Endodermal cell (in vitro differentiated cells): ENCODE measurements around the gene FPGT. TPM values are rescaled to one million over a fixed set of nuclear protein-coding genes. Genes with fewer than 3 reads are reported as not detected.

Experiments
- DNase-seq: peaks from one replicate; pipeline ENCODE4 v3.0.0-alpha.2; 2017
- H3K27ac ChIP-seq: 2 replicates; pipeline ENCODE4 v1.5.1; 2013; ENCODE audit warnings: mild to moderate bottlenecking, low read depth, low read length, moderate library complexity
- H3K27me3 ChIP-seq: 2 replicates; pipeline ENCODE4 v1.6.1; 2013; ENCODE audit warnings: mild to moderate bottlenecking, low read length, moderate library complexity; ENCODE audit not compliant: insufficient read depth, control insufficient read depth, poor library complexity, severe bottlenecking
- H3K36me3 ChIP-seq: 2 replicates; pipeline ENCODE4 v1.7.0; 2013; ENCODE audit warnings: mild to moderate bottlenecking, low read length, moderate library complexity; ENCODE audit not compliant: control insufficient read depth, insufficient read depth
- H3K4me1 ChIP-seq: one replicate; pipeline ENCODE4 v1.7.0; 2013; ENCODE audit warnings: low read length; ENCODE audit not compliant: control insufficient read depth, insufficient read depth
- H3K4me3 ChIP-seq: 2 replicates; pipeline ENCODE4 v1.5.1; 2013; ENCODE audit warnings: mild to moderate bottlenecking, low read length, moderate library complexity
- H3K9ac ChIP-seq: 2 replicates; pipeline ENCODE4 v1.6.1; 2013; ENCODE audit warnings: mild to moderate bottlenecking, low read length, moderate library complexity; ENCODE audit not compliant: poor library complexity, severe bottlenecking; ENCODE audit errors: extremely low read depth
- H3K9me3 ChIP-seq: 2 replicates; pipeline ENCODE4 v1.6.1; 2013; ENCODE audit warnings: mild to moderate bottlenecking, low read length, moderate library complexity; ENCODE audit not compliant: control insufficient read depth
- H3K27ac Mint-ChIP-seq: 2 replicates; pipeline ENCODE4 v1.8.0; 2020; ENCODE audit warnings: mixed read lengths
- H3K27me3 Mint-ChIP-seq: 2 replicates; pipeline ENCODE4 v1.8.0; 2021; ENCODE audit warnings: mild to moderate bottlenecking, mixed read lengths; ENCODE audit not compliant: insufficient read depth
- H3K36me3 Mint-ChIP-seq: 2 replicates; pipeline ENCODE4 v1.8.0; 2020; ENCODE audit warnings: low read depth, mixed read lengths
- H3K4me1 Mint-ChIP-seq: 2 replicates; pipeline ENCODE4 v1.8.0; 2020; ENCODE audit warnings: mixed read lengths
- H3K4me3 Mint-ChIP-seq: 2 replicates; pipeline ENCODE4 v1.8.0; 2020; ENCODE audit warnings: mild to moderate bottlenecking, moderate library complexity, mixed read lengths
- H3K9me3 Mint-ChIP-seq: 2 replicates; pipeline ENCODE4 v1.8.0; 2020; ENCODE audit warnings: mild to moderate bottlenecking, mixed read lengths
- CTCF ChIP-seq: fragments of 200-600 bp; sonication (generic); conservative IDR thresholded peaks from 2 replicates; pipeline ENCODE4 v1.5.0; 2021; ENCODE audit warnings: antibody characterized with exemption, mild to moderate bottlenecking
- WGBS, 2 experiments: methylation state at CpG; one replicate each; pipeline versions ENCODE4 v1.1.5 to v1.1.7; 2013; ENCODE audit warnings: missing lambda C conversion rate in 2 of 2, mixed read lengths in 1 of 2; ENCODE audit not compliant: insufficient coverage in 1 of 2, insufficient read length in 1 of 2; 5-methylcytosine and 5-hydroxymethylcytosine counted together
- total RNA-seq, 2 donors: library from RNA; stranded (reverse); fragmentation: NEBNext Ultra II Directional in 1 of 2; extraction: Animal tissue kit (Norgen Biotek cat#: 25700) in 1 of 2; gene quantifications; 2 replicates in 1 of 2; 3 replicates in 1 of 2; pipeline ENCODE4 v1.2.1, GENCODE V29; 2021

The FPGT gene
- total RNA-seq, 2 donors from 2014 or later: 12.4 to 15.9 TPM

GRCh38 chr1:74195339-74195738, 2.7 kb upstream of the FPGT start:
- no peaks in the 10 kb centered on the region for H3K36me3 ChIP-seq
- H3K27ac ChIP-seq: no peak overlapping the region
- no peak overlapping the region for H3K4me3 Mint-ChIP-seq
- no peak overlapping the region for H3K4me3 ChIP-seq
- peaks cover 2% of the 10 kb centered on the region for H3K36me3 Mint-ChIP-seq
- H3K4me1 Mint-ChIP-seq: no peaks in the 10 kb centered on the region
- H3K9me3 ChIP-seq: peaks cover 5% of the 10 kb centered on the region
- no peak overlapping the region for H3K9ac ChIP-seq
- H3K27me3 ChIP-seq: no peaks in the 10 kb centered on the region
- no peaks in the 10 kb centered on the region for H3K27me3 Mint-ChIP-seq
- TF ChIP-seq CTCF: no peak
- H3K9me3 Mint-ChIP-seq: no peaks in the 10 kb centered on the region
- H3K4me1 ChIP-seq: no peaks in the 10 kb centered on the region
- no peak overlapping the region for H3K27ac Mint-ChIP-seq
- DNase-seq: no peak

- Mint-ChIP-seq H3K4me3 (peak overlapping the region; percentile 77), H3K36me3 (peaks cover 2% of the 10 kb centered on the region), H3K27ac (peak overlapping the region; percentile 97), H3K27me3 (no peaks in the 10 kb centered on the region), H3K4me1 (no peaks in the 10 kb centered on the region), H3K9me3 (no peaks in the 10 kb centered on the region)
- H3K4me1 ChIP-seq: no peaks in the 10 kb centered on the region
- no peak overlapping the region for H3K27ac ChIP-seq
- WGBS, 2 experiments: 95 to 100% methylated on average over 1 to 4 of the region's 5 CpGs
- peaks cover 5% of the 10 kb centered on the region for H3K9me3 ChIP-seq
- H3K9ac ChIP-seq: no peak overlapping the region
- H3K4me3 ChIP-seq: peak overlapping the region; percentile 93
- no peaks in the 10 kb centered on the region for H3K27me3 ChIP-seq
- H3K36me3 ChIP-seq: no peaks in the 10 kb centered on the region
- DNase-seq: no peak
- TF ChIP-seq CTCF: no peak
These were observed 787 bp upstream of the FPGT start for GRCh38 chr1:74197255-74197654.

- H3K36me3 Mint-ChIP-seq: peaks cover 2% of the 10 kb centered on the region
- Histone ChIP-seq H3K4me1 (no peaks in the 10 kb centered on the region), H3K4me3 (no peak overlapping the region), H3K36me3 (no peaks in the 10 kb centered on the region), H3K9me3 (peaks cover 5% of the 10 kb centered on the region), H3K27ac (no peak overlapping the region), H3K27me3 (no peaks in the 10 kb centered on the region), H3K9ac (no peak overlapping the region)
- H3K27ac Mint-ChIP-seq: no peak overlapping the region
- TF ChIP-seq CTCF: no peak
- WGBS, 2 experiments: 97 to 100% methylated on average over 3 to 5 of the region's 5 CpGs
- H3K27me3 Mint-ChIP-seq: no peaks in the 10 kb centered on the region
- no peak for DNase-seq
- no peak overlapping the region for H3K4me3 Mint-ChIP-seq
- H3K9me3 Mint-ChIP-seq: no peaks in the 10 kb centered on the region
- no peaks in the 10 kb centered on the region for H3K4me1 Mint-ChIP-seq
These were observed 1.5 kb downstream of the FPGT start for GRCh38 chr1:74199504-74199903.
